K562 (cell line): Measurements from ENCODE around the gene ETV3L. TPM values are rescaled to one million over a fixed set of nuclear protein-coding genes. Genes with fewer than 3 reads are reported as not detected.

Source experiments
- ATAC-seq: fragments of 200-7000 bp; cut with Tn5 transposase; 3 replicates; pipeline ENCODE4 v1.9.1; 2020; ENCODE audit warnings: moderate library complexity
- BruUV-seq: library from RNA; stranded (reverse); fragments of 400-500 nt; replicated peaks from 2 replicates; lab custom pipeline; 2021; lab: Mats Ljungman, UMichigan
- CTCF ChIA-PET: fragments of 300-600 bp; formaldehyde crosslinking; extraction: SDS; loops from one replicate; lab custom pipeline; 2021; ENCODE audit warnings: low intra/inter-chr PET ratio; lab: Yijun Ruan, JAX
- POLR2A ChIA-PET: fragments of 300-600, 350-650 bp; sonication (Branson Sonifier 250); formaldehyde crosslinking; extraction: SDS; loops from one replicate; lab custom pipeline; 2021; ENCODE audit warnings: antibody characterized with exemption, inconsistent platforms; lab: Yijun Ruan, JAX
- DNase-seq, 4 experiments: peaks; one replicate each; pipeline versions ENCODE4 v3.0.0 to v3.0.0-alpha.2; 2011 to 2018; ENCODE audit warnings: low spot score in 3 of 4, mixed read lengths in 3 of 4; ENCODE audit errors: extremely low read depth in 1 of 4
- FAIRE-seq: peaks from 2 replicates; lab custom pipeline; 2011; peaks lifted over from hg19 to GRCh38; lab: Jason Lieb, UNC
- H2AFZ ChIP-seq: 2 replicates; pipeline ENCODE4 v1.6.0; 2011; ENCODE audit warnings: low read depth, low read length, control low read depth, inconsistent platforms
- H3K27ac ChIP-seq: fragments of 200-600 bp; 3 replicates; pipeline ENCODE4 v1.8.0; 2011; ENCODE audit warnings: low read depth, mild to moderate bottlenecking, control low read depth, inconsistent platforms, low read length, moderate library complexity, mixed read lengths; ENCODE audit errors: extremely low read depth
- H3K27me3 ChIP-seq, 2 experiments: fragments of 300-600 bp in 1 of 2; 2 replicates in 1 of 2; 3 replicates in 1 of 2; pipeline versions ENCODE4 v1.6.0 to v1.8.0; 2011; ENCODE audit warnings: inconsistent platforms in 2 of 2, low read length in 2 of 2, mild to moderate bottlenecking in 1 of 2, mixed read lengths in 1 of 2, moderate library complexity in 1 of 2; ENCODE audit not compliant: control insufficient read depth in 2 of 2, insufficient read depth in 2 of 2
- H3K36me3 ChIP-seq: fragments of 300-600 bp; 3 replicates; pipeline ENCODE4 v1.8.0; 2011; ENCODE audit warnings: mild to moderate bottlenecking, low read length, inconsistent platforms; ENCODE audit not compliant: control insufficient read depth, insufficient read depth
- H3K4me1 ChIP-seq, 2 experiments: fragments of 200-600 bp in 1 of 2; replicated peaks in 1 of 2; 2 replicates in 1 of 2; 3 replicates in 1 of 2; pipeline versions ENCODE4 v1.5.1 to v1.8.0; 2011; ENCODE audit warnings: inconsistent platforms in 2 of 2, low read length in 2 of 2, mild to moderate bottlenecking in 1 of 2, mixed read lengths in 1 of 2, moderate library complexity in 1 of 2; ENCODE audit not compliant: control insufficient read depth in 2 of 2, insufficient read depth in 2 of 2
- H3K4me2 ChIP-seq: 2 replicates; pipeline ENCODE4 v1.6.1; 2011; ENCODE audit warnings: low read length, control low read depth, inconsistent platforms, mixed read lengths; ENCODE audit not compliant: insufficient read depth
- H3K4me3 ChIP-seq: fragments of 200-600 bp; sonication (generic), shearing (Covaris generic); 2 replicates; pipeline ENCODE4 v1.5.1; 2016; ENCODE audit warnings: control low read depth, inconsistent platforms
- H3K79me2 ChIP-seq: fragments of 200-600 bp; 3 replicates; pipeline ENCODE4 v1.8.0; 2011; ENCODE audit warnings: low read length, inconsistent platforms; ENCODE audit not compliant: control insufficient read depth, insufficient read depth
- H3K9ac ChIP-seq, 2 experiments: 2 replicates each; pipeline versions ENCODE4 v1.6.0 to v1.6.1; 2011; ENCODE audit warnings: low read depth in 2 of 2, low read length in 2 of 2, control low read depth in 1 of 2, inconsistent platforms in 1 of 2, mild to moderate bottlenecking in 1 of 2, mixed read lengths in 1 of 2; ENCODE audit not compliant: insufficient read depth in 1 of 2
- H3K9me1 ChIP-seq: one replicate; pipeline ENCODE4 v1.6.0; 2011; ENCODE audit warnings: inconsistent platforms, mild to moderate bottlenecking, low read length, moderate library complexity; ENCODE audit not compliant: control insufficient read depth, insufficient read depth
- H3K9me3 ChIP-seq: replicated peaks from 2 replicates; pipeline ENCODE4 v1.5.1; 2011; ENCODE audit warnings: low read depth, low read length, inconsistent platforms; ENCODE audit not compliant: control insufficient read depth, insufficient read depth
- H4K20me1 ChIP-seq: replicated peaks from 2 replicates; pipeline ENCODE4 v1.6.1; 2011; ENCODE audit warnings: low read length, inconsistent platforms, mixed read lengths; ENCODE audit not compliant: control insufficient read depth, insufficient read depth
- CAMTA2 ChIP-seq: fragments of 250-450 bp; sonication (Bioruptor Pico); conservative IDR thresholded peaks from 2 replicates; pipeline ENCODE4 v1.5.1; 2022
- MCM5 ChIP-seq: fragments of 450-650 bp; IDR thresholded peaks from 2 replicates; pipeline ENCODE4 v1.6.1; 2016; ENCODE audit warnings: low read depth
- NCOA2 ChIP-seq, 2 experiments: fragments of 450-650 bp; IDR thresholded peaks; 2 replicates each; pipeline ENCODE4 v1.6.1; 2018; ENCODE audit warnings: mild to moderate bottlenecking in 2 of 2, moderate library complexity in 1 of 2; ENCODE audit not compliant: partially characterized antibody in 2 of 2
- POU5F1 ChIP-seq: fragments of 150-350 bp; IDR thresholded peaks from 2 replicates; pipeline ENCODE4 v1.6.1; 2014; ENCODE audit warnings: borderline replicate concordance, low read length, low read depth, mild to moderate bottlenecking; ENCODE audit not compliant: partially characterized antibody
- PURB ChIP-seq: sonication (generic); formaldehyde crosslinking; IDR thresholded peaks from 2 replicates; pipeline ENCODE4 v1.9.0; 2021; ENCODE audit warnings: low read depth, mild to moderate bottlenecking, missing genetic modification reagents
- SPI1 ChIP-seq: IDR thresholded peaks from 2 replicates; pipeline ENCODE4 v1.6.1; 2011; ENCODE audit warnings: low read depth, low read length, control low read depth, borderline replicate concordance
- SRSF3 ChIP-seq: fragments of 200-400 bp; formaldehyde crosslinking; IDR thresholded peaks from 2 replicates; pipeline ENCODE4 v1.6.1; 2016; ENCODE audit warnings: mild to moderate bottlenecking, low read length, moderate library complexity; ENCODE audit not compliant: insufficient read depth
- ZBED1 ChIP-seq: IDR thresholded peaks from 2 replicates; pipeline ENCODE4 v1.6.1; 2014
- ZKSCAN8 ChIP-seq: fragments of 200-800 bp; sonication (Bioruptor generic); IDR thresholded peaks from 2 replicates; pipeline ENCODE4 v1.6.1; 2016; ENCODE audit warnings: missing genetic modification characterization, missing compliant biosample characterization
- ZNF436 ChIP-seq: fragments of 250-450, 450-650 bp; sonication (Bioruptor Pico); formaldehyde crosslinking; IDR thresholded peaks from 2 replicates; pipeline ENCODE4 v1.7.0; 2020; ENCODE audit warnings: mild to moderate bottlenecking
- ZSCAN29 ChIP-seq: fragments of 450-650 bp; IDR thresholded peaks from 2 replicates; pipeline ENCODE4 v1.6.1; 2017
- WGBS: fragments of 100-300 bp; shearing (Covaris generic); methylation state at CpG from one replicate; pipeline ENCODE4 v1.1.6; 2016; ENCODE audit warnings: low coverage, mixed read lengths; ENCODE audit not compliant: insufficient coverage; ENCODE audit errors: missing lambda C conversion rate; 5-methylcytosine and 5-hydroxymethylcytosine counted together
- in situ Hi-C: fragments of 300-500 bp; cut with MboI; formaldehyde crosslinking; loops from 4 replicates; pipeline ENCODE4 v1.15.0; 2018; ENCODE audit warnings: inconsistent platforms, mixed read lengths
- intact Hi-C: fragments of 100-400 bp; cut with micrococcal nuclease; formaldehyde crosslinking; loops from 2 replicates; pipeline ENCODE4 v1.14.2; 2022
- polyA plus RNA-seq, 8 experiments: library from polyadenylated mRNA; depleted of rRNA in 4 of 8; stranded (reverse) in 5 of 8; unstranded in 3 of 8; fragments of >200 nt; fragmentation: Nextera tagmentation in 2 of 8; fragmentation: Illumina TruSeq in 1 of 8; extraction: Ambion mirVana in 2 of 8; extraction: Trizol in 1 of 8; gene quantifications; 2 replicates each; pipeline versions ENCODE4 v1.2.1 to v1.2.3, GENCODE V29; 2011 to 2014; ENCODE audit warnings: inconsistent platforms in 1 of 8, missing spikeins in 1 of 8
- total RNA-seq, 7 experiments: library from RNA; depleted of rRNA in 6 of 7; stranded (reverse); fragments of >200 nt in 6 of 7; fragmentation: Illumina TruSeq in 2 of 7; extraction: Trizol in 2 of 7; gene quantifications; 2 replicates each; pipeline versions ENCODE4 v1.2.1 to v1.2.3, GENCODE V29; 2011 to 2021; ENCODE audit warnings: low replicate concordance in 1 of 7
- TF ChIP-seq, protein P1 (sequence below): sonication (generic); formaldehyde crosslinking; IDR thresholded peaks from 2 replicates; pipeline ENCODE4 v1.9.0; 2022; ENCODE audit warnings: mild to moderate bottlenecking, missing genetic modification reagents
- TF ChIP-seq, protein P2 (sequence below): fragments of 450-650 bp; formaldehyde crosslinking; IDR thresholded peaks from 2 replicates; pipeline ENCODE4 v1.4.0; 2022; ENCODE audit warnings: missing genetic modification characterization

Gene ETV3L
- total and polyA plus RNA-seq, 9 of the 15 experiments (the other 6 are each of a cell fraction or from before 2014, with no cell fraction given), result not detected

DNA sequence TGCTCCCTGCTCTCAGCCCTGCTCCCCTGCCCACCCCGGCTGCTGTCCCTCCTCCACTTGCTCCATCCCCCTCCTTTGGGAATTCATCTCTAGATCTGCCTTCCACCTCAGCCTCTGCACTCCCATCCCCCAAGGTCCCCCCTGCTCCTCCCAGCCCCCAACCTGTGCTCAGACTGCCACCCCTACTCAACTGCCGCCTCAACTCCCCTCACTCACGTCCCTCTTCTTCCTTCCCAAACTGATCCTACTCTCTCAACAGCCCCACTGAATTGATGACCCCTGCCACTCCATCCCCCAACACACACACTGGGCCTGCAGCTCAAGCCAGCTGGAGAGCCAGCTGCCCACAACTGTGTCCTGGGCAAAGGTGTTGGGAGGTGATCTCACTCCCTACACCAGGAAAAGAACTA is 15.8 kb upstream of the ETV3L start:
- Histone ChIP-seq H3K9me1 (no peaks in the 10 kb centered on the region), H3K9me3 (no peaks in the 10 kb centered on the region), H3K79me2 (no peaks in the 10 kb centered on the region), H3K4me1 (peaks cover 0 to 9% of the 10 kb centered on the region in 2 experiments; a peak in 3 of 5 replicates), H3K36me3 (no peaks in the 10 kb centered on the region), H3K4me3 (no peak overlapping the region), H3K4me2 (no peak overlapping the region), H3K27me3 (peaks cover 42 to 50% of the 10 kb centered on the region in 2 experiments), H3K27ac (no peak overlapping the region), H4K20me1 (0 out of 2 replicates have a peak, but pooled peaks cover 4% of the 10 kb centered on the region), H2AFZ (no peak overlapping the region), H3K9ac (0 out of 4 replicates have a peak overlapping the region, but pooled peaks of 1 of the 2 experiments have one; percentile 50)
- BruUV-seq, result no TSS peak
- WGBS, result 0% methylated on average over 1 of the region's 3 CpGs
- in situ Hi-C loops, result no loop called here
- FAIRE-seq (no peak), ATAC-seq (no peak), DNase-seq (no peak)
- no peak for TF ChIP-seq ZSCAN29
- no peak for TF ChIP-seq POU5F1
- TF ChIP-seq ZNF436 (CRISPR knock-in tag), result no peak
- TF ChIP-seq PURB (CRISPR knock-in tag), result no peak
- TF ChIP-seq NCOA2 (IDR thresholded peaks at IDR 0.05; ENCODE audit: partially characterized antibody in 2 of 2), result no peak
- TF ChIP-seq ZKSCAN8 (CRISPR knock-in tag), result no peak
- no peak for TF ChIP-seq SPI1
- no peak for TF ChIP-seq ZBED1
- no peak for TF ChIP-seq SRSF3
- TF ChIP-seq, protein P1, sequence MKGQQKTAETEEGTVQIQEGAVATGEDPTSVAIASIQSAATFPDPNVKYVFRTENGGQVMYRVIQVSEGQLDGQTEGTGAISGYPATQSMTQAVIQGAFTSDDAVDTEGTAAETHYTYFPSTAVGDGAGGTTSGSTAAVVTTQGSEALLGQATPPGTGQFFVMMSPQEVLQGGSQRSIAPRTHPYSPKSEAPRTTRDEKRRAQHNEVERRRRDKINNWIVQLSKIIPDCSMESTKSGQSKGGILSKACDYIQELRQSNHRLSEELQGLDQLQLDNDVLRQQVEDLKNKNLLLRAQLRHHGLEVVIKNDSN (CRISPR knock-in tag), result no peak
- TF ChIP-seq, protein P2, sequence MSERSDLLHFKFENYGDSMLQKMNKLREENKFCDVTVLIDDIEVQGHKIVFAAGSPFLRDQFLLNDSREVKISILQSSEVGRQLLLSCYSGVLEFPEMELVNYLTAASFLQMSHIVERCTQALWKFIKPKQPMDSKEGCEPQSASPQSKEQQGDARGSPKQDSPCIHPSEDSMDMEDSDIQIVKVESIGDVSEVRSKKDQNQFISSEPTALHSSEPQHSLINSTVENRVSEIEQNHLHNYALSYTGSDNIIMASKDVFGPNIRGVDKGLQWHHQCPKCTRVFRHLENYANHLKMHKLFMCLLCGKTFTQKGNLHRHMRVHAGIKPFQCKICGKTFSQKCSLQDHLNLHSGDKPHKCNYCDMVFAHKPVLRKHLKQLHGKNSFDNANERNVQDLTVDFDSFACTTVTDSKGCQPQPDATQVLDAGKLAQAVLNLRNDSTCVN (CRISPR knock-in tag), result no peak
- TF ChIP-seq MCM5, result no peak
- TF ChIP-seq CAMTA2, result no peak
- ChIA-PET CTCF (no interaction called here), POLR2A (interaction anchor here (0.6 to 2.2 kb wide), 3 partner anchors 13 to 365 kb away, joined by 3 to 6 read pairs (median 4); no protein-coding TSS in a partner anchor)
- intact Hi-C loops, result no loop called here
